Type B pancreatic cell (in vitro differentiated cells): ENCODE data around the gene MARCHF2. TPM values are rescaled to one million over a fixed set of nuclear protein-coding genes. Genes with fewer than 3 reads are reported as not detected.

ENCODE experiments used
- DNase-seq: peaks from one replicate; pipeline ENCODE4 v3.0.0; 2021; ENCODE audit warnings: mixed read lengths; ENCODE audit not compliant: unreplicated experiment; ENCODE audit errors: extremely low spot score
- H3K27ac Mint-ChIP-seq: 2 replicates; pipeline ENCODE4 v1.8.0; 2021; ENCODE audit warnings: mild to moderate bottlenecking, mixed read lengths
- H3K27me3 Mint-ChIP-seq: 2 replicates; pipeline ENCODE4 v1.8.0; 2021; ENCODE audit warnings: mixed read lengths
- H3K36me3 Mint-ChIP-seq: 2 replicates; pipeline ENCODE4 v1.8.0; 2021; ENCODE audit warnings: mixed read lengths
- H3K4me1 Mint-ChIP-seq: one replicate; pipeline ENCODE4 v1.8.0; 2021; ENCODE audit warnings: mixed read lengths; ENCODE audit not compliant: unreplicated experiment
- H3K4me3 Mint-ChIP-seq: 2 replicates; pipeline ENCODE4 v1.8.0; 2021; ENCODE audit warnings: mild to moderate bottlenecking, mixed read lengths
- H3K9me3 Mint-ChIP-seq: 2 replicates; pipeline ENCODE4 v1.8.0; 2021; ENCODE audit warnings: mixed read lengths
- CTCF ChIP-seq: fragments of 200-600 bp; sonication (generic); conservative IDR thresholded peaks from 2 replicates; pipeline ENCODE4 v1.5.0; 2021; ENCODE audit warnings: antibody characterized with exemption, mild to moderate bottlenecking
- total RNA-seq: library from RNA; stranded (reverse); gene quantifications from 2 replicates; pipeline ENCODE4 v1.2.1, GENCODE V29; 2021; ENCODE audit warnings: low replicate concordance

The MARCHF2 gene
- total RNA-seq, 1 donor from 2014 or later, result 15.5 TPM

- no peak for DNase-seq
- Mint-ChIP-seq H3K36me3 (peaks cover 32% of the 10 kb centered on the region), H3K9me3 (no peaks in the 10 kb centered on the region), H3K4me1 (peaks cover 8% of the 10 kb centered on the region), H3K27me3 (no peaks in the 10 kb centered on the region), H3K4me3 (no peak overlapping the region), H3K27ac (no peak overlapping the region)
- no peak for TF ChIP-seq CTCF
These were observed 61.9 kb downstream of the MARCHF2 start for GRCh38 chr19:8475005-8475404.

GRCh38 chr19:8476524-8476923, 63.4 kb downstream of the MARCHF2 start:
- no peak for TF ChIP-seq CTCF
- peak overlapping the region; percentile 53 for H3K27ac Mint-ChIP-seq
- peaks cover 18% of the 10 kb centered on the region for H3K4me1 Mint-ChIP-seq
- no peak for DNase-seq
- peaks cover 29% of the 10 kb centered on the region for H3K36me3 Mint-ChIP-seq
- H3K4me3 Mint-ChIP-seq, result no peak overlapping the region
- no peaks in the 10 kb centered on the region for H3K9me3 Mint-ChIP-seq
- no peaks in the 10 kb centered on the region for H3K27me3 Mint-ChIP-seq

GRCh38 chr19:8477889-8478288, 64.8 kb downstream of the MARCHF2 start:
- H3K4me1 Mint-ChIP-seq, result peaks cover 19% of the 10 kb centered on the region
- no peak for TF ChIP-seq CTCF
- no peaks in the 10 kb centered on the region for H3K9me3 Mint-ChIP-seq
- H3K27ac Mint-ChIP-seq, result peak overlapping the region; percentile 52
- DNase-seq, result no peak
- H3K36me3 Mint-ChIP-seq, result peaks cover 30% of the 10 kb centered on the region
- H3K27me3 Mint-ChIP-seq, result no peaks in the 10 kb centered on the region
- no peak overlapping the region for H3K4me3 Mint-ChIP-seq

GRCh38 chr19:8478598-8478997, 65.5 kb downstream of the MARCHF2 start:
- H3K27me3 Mint-ChIP-seq, result no peaks in the 10 kb centered on the region
- no peak for DNase-seq
- no peak overlapping the region for H3K4me3 Mint-ChIP-seq
- H3K9me3 Mint-ChIP-seq, result no peaks in the 10 kb centered on the region
- no peak for TF ChIP-seq CTCF
- peak overlapping the region; percentile 48 for H3K27ac Mint-ChIP-seq
- H3K36me3 Mint-ChIP-seq, result peaks cover 30% of the 10 kb centered on the region
- H3K4me1 Mint-ChIP-seq, result peaks cover 19% of the 10 kb centered on the region

GRCh38 chr19:8481201-8481600, 68.1 kb downstream of the MARCHF2 start:
- peak overlapping the region; percentile 74 for H3K27ac Mint-ChIP-seq
- no peaks in the 10 kb centered on the region for H3K27me3 Mint-ChIP-seq
- H3K9me3 Mint-ChIP-seq, result no peaks in the 10 kb centered on the region
- peaks cover 23% of the 10 kb centered on the region for H3K36me3 Mint-ChIP-seq
- H3K4me3 Mint-ChIP-seq, result no peak overlapping the region
- peaks cover 15% of the 10 kb centered on the region for H3K4me1 Mint-ChIP-seq
- no peak for TF ChIP-seq CTCF
- no peak for DNase-seq

- Mint-ChIP-seq H3K4me3 (no peak overlapping the region), H3K27me3 (no peaks in the 10 kb centered on the region), H3K36me3 (peaks cover 25% of the 10 kb centered on the region), H3K4me1 (peaks cover 15% of the 10 kb centered on the region), H3K27ac (peak overlapping the region; percentile 74), H3K9me3 (no peaks in the 10 kb centered on the region)
- TF ChIP-seq CTCF, result no peak
- no peak for DNase-seq
These were observed 68.5 kb downstream of the MARCHF2 start for GRCh38 chr19:8481616-8482015.
